22Rv1 (cell line): ENCODE measurements around the gene RNF115.

Experiments used
- ZFX ChIP-seq: fragments of 450-650 bp; IDR thresholded peaks from 2 replicates; pipeline ENCODE4 v1.6.1; 2017; ENCODE audit warnings: antibody characterized with exemption, borderline replicate concordance
- TF ChIP-seq, protein P1 (sequence below): fragments of 450-650 bp; IDR thresholded peaks from 2 replicates; pipeline ENCODE4 v1.5.1; 2017; ENCODE audit warnings: mild to moderate bottlenecking

DNA sequence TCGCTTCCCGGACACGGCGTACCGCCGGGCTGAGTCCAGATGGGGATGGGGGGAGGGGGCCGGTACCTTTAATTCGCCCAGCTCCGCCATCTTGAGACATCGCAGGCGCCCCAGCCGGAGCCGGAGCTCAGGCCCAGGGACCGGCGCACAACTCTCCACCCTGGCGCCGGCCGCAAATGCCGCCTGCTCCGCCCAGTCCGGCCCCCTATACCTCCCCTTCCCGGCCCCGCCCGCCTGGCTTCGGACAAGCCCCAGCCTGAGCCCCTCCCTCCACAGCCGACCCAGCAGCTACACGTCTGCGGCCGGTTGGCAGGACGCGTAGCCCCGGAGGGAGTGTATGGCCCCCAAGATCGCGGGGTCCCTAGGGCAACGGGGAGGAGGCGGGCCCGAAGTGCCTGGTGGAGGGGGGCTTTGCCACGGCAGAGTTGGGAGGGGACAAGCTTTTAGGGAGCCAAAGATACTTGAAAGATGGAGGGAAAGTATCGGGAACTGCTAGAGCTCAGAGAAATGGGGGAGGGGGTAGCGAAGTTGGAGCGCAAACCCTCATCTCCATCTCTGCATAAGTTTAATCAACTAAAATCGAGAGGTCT lies 35.1 kb upstream of the RNF115 start, which contains the start of gene PIAS3:
- TF ChIP-seq, protein P1, sequence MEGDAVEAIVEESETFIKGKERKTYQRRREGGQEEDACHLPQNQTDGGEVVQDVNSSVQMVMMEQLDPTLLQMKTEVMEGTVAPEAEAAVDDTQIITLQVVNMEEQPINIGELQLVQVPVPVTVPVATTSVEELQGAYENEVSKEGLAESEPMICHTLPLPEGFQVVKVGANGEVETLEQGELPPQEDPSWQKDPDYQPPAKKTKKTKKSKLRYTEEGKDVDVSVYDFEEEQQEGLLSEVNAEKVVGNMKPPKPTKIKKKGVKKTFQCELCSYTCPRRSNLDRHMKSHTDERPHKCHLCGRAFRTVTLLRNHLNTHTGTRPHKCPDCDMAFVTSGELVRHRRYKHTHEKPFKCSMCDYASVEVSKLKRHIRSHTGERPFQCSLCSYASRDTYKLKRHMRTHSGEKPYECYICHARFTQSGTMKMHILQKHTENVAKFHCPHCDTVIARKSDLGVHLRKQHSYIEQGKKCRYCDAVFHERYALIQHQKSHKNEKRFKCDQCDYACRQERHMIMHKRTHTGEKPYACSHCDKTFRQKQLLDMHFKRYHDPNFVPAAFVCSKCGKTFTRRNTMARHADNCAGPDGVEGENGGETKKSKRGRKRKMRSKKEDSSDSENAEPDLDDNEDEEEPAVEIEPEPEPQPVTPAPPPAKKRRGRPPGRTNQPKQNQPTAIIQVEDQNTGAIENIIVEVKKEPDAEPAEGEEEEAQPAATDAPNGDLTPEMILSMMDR = no peak
- TF ChIP-seq ZFX = no peak
